Body of pancreas (tissue), 4 donors: ENCODE measurements around the gene LYRM1. TPM values are rescaled to one million over a fixed set of nuclear protein-coding genes. Genes with fewer than 3 reads are reported as not detected.

Source experiments
- ATAC-seq: fragments of 150-250 bp; one replicate; pipeline ENCODE4 v1.9.1; 2016
- DNase-seq, 4 donors: peaks; one replicate each; pipeline ENCODE4 v3.0.0-alpha.2; 2019
- H3K27ac ChIP-seq, 4 donors: fragments of 200-600 bp; sonication (generic); 1 replicate in 3 of 4; 2 replicates in 1 of 4; pipeline versions ENCODE4 v1.5.1 to v1.6.1; 2016 to 2019; ENCODE audit warnings: mild to moderate bottlenecking in 1 of 4, mixed read lengths in 1 of 4, moderate library complexity in 1 of 4
- H3K27me3 ChIP-seq, 2 donors: fragments of 200-600 bp; sonication (generic); one replicate each; pipeline ENCODE4 v1.6.0; 2016; ENCODE audit warnings: mild to moderate bottlenecking in 1 of 2
- H3K36me3 ChIP-seq, 2 donors: fragments of 200-600 bp; sonication (generic); replicated peaks in 1 of 2; 2 replicates each; pipeline ENCODE4 v1.5.1; 2016; ENCODE audit warnings: low read depth in 2 of 2; ENCODE audit not compliant: insufficient read depth in 1 of 2
- H3K4me1 ChIP-seq: fragments of 200-600 bp; sonication (generic); one replicate; pipeline ENCODE4 v1.6.0; 2016
- H3K4me3 ChIP-seq, 2 donors: fragments of 200-600 bp; sonication (generic); 1 replicate in 1 of 2; 2 replicates in 1 of 2; pipeline ENCODE4 v1.5.1; 2016 to 2019
- H3K9me3 ChIP-seq, 3 donors: fragments of 200-600 bp; sonication (generic); 1 replicate in 2 of 3; 2 replicates in 1 of 3; pipeline ENCODE4 v1.5.1; 2016
- POLR2A ChIP-seq, 3 donors: fragments of 450-650 bp; IDR thresholded peaks; one replicate each; pipeline ENCODE4 v1.6.1; 2016; ENCODE audit warnings: antibody characterized with exemption in 3 of 3, mild to moderate bottlenecking in 2 of 3
- WGBS, 2 donors: methylation state at CpG; one replicate each; pipeline ENCODE4 v1.1.5; 2017; 5-methylcytosine and 5-hydroxymethylcytosine counted together
- intact Hi-C: fragments of 100-400 bp; cut with DNase I; formaldehyde crosslinking; loops from one replicate; pipeline ENCODE4 v1.15.1; 2023
- total RNA-seq, 2 donors: library from RNA; depleted of rRNA; stranded (reverse); fragments of >200 nt; gene quantifications; one replicate each; pipeline ENCODE4 v1.1.0, GENCODE V29; 2016
- TF ChIP-seq, protein P1 (sequence below), 7 experiments: fragments of 450-650 bp in 4 of 7; fragments of 200-600 bp in 3 of 7; sonication (generic) in 3 of 7; IDR thresholded peaks; one replicate each; pipeline ENCODE4 v1.5.1; 2016 to 2019; ENCODE audit warnings: antibody characterized with exemption in 7 of 7

Gene LYRM1
- total RNA-seq, 2 donors from 2014 or later = 13.5 to 18.9 TPM

DNA sequence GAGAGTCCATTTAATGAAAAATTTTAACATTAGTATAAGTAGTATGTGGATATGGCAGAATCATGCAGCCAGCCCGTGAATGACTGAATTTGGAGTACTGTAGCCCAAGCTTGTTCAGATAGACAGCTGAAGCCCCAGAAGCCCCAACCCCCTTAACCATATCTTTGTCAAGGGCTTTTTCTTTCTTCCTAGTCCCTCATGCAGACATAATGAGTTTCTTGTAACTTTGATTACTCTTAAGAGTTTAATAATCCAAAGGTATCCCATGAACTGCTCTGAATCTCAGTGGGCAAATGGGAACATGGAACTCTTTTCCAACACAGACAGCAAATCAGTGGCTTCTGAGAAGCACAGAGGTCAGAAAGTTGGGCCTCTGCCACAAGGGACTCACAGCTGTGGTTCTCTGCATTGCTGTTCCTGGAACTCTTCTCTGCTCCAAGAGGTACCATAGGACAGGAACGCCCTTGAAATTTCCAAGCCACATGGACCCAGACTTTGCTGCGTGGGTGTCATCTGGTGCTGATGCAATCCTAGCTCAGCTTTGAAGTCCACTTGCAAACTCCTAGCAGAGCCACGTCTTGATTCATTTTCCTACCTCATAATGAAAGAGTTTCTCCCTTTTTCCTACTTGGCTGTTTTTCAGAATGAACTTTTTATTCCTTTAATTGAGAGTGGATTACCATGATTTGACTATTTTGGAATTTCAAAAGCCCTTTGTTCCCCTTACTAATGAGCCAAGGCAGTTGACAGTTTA is 18.1 kb downstream of the LYRM1 start:
- ATAC-seq = peak; percentile 38
- no peak for TF ChIP-seq POLR2A (IDR thresholded peaks at IDR 0.05)
- TF ChIP-seq, protein P1, sequence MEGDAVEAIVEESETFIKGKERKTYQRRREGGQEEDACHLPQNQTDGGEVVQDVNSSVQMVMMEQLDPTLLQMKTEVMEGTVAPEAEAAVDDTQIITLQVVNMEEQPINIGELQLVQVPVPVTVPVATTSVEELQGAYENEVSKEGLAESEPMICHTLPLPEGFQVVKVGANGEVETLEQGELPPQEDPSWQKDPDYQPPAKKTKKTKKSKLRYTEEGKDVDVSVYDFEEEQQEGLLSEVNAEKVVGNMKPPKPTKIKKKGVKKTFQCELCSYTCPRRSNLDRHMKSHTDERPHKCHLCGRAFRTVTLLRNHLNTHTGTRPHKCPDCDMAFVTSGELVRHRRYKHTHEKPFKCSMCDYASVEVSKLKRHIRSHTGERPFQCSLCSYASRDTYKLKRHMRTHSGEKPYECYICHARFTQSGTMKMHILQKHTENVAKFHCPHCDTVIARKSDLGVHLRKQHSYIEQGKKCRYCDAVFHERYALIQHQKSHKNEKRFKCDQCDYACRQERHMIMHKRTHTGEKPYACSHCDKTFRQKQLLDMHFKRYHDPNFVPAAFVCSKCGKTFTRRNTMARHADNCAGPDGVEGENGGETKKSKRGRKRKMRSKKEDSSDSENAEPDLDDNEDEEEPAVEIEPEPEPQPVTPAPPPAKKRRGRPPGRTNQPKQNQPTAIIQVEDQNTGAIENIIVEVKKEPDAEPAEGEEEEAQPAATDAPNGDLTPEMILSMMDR (IDR thresholded peaks at IDR 0.05) = no peak
- intact Hi-C loops = no loop called here
- H3K4me1 ChIP-seq = no peaks in the 10 kb centered on the region
- no peaks in the 10 kb centered on the region for H3K9me3 ChIP-seq
- H3K4me3 ChIP-seq = no peak overlapping the region
- DNase-seq = peak in 3 of 4 donors; percentile 40 to 52 (median 45)
- no peaks in the 10 kb centered on the region for H3K27me3 ChIP-seq
- H3K27ac ChIP-seq = no peak overlapping the region
- WGBS, 2 donors = 68 to 69% methylated on average over 4 of the region's 4 CpGs
- H3K36me3 ChIP-seq = no peaks in the 10 kb centered on the region

DNA sequence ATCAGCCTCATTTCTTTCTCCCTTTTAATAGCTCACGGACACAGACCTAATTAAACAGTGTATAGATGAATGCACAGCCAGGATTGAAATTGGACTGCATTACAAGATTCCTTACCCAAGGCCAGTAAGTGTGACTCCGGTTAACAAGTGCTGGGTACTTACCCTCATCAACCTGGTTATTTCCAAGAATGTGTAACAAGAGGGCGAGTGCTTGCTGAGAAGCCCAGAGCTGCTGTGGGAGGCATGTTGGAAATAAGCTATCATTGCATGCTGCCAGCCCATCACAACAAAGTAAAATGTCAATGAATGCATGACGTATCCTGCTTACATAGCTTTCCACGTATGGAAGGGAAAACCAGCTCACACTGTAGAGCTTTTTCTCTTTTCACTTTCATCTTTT is 19.5 kb downstream of the LYRM1 start:
- no peak overlapping the region for H3K27ac ChIP-seq
- ATAC-seq = no peak
- TF ChIP-seq, protein P1 (IDR thresholded peaks at IDR 0.05) = no peak
- H3K27me3 ChIP-seq = no peaks in the 10 kb centered on the region
- no peak for DNase-seq
- WGBS, 2 donors = 91 to 94% methylated on average over 5 of the region's 5 CpGs
- no peaks in the 10 kb centered on the region for H3K36me3 ChIP-seq
- no peaks in the 10 kb centered on the region for H3K4me1 ChIP-seq
- intact Hi-C loops = no loop called here
- no peak overlapping the region for H3K4me3 ChIP-seq
- no peaks in the 10 kb centered on the region for H3K9me3 ChIP-seq

DNA sequence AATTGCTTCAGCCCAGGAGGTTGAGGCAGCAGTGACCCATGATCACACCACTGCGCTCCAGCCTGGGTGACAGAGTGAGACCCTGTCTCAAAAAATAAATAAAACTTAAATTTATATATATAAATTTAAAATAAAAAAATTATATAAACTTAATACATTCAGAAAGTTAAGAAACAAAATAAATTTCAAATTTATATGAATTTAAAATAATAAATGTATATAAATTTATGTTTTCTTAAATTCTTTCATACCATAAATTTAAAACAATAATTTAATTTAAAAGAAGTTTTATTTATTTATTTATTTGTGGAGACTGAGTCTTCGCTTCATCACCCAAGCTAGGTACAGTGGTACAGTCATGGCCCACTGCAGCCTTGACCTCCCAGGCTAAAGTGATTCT is 20.2 kb downstream of the LYRM1 start:
- no peaks in the 10 kb centered on the region for H3K4me1 ChIP-seq
- no peak overlapping the region for H3K27ac ChIP-seq
- H3K36me3 ChIP-seq = peaks cover 0 to 2% of the 10 kb centered on the region in 2 donors
- no peak for ATAC-seq
- H3K27me3 ChIP-seq = no peaks in the 10 kb centered on the region
- intact Hi-C loops = no loop called here
- no peak for DNase-seq
- TF ChIP-seq, protein P1 (IDR thresholded peaks at IDR 0.05) = no peak
- TF ChIP-seq POLR2A (IDR thresholded peaks at IDR 0.05) = no peak
- H3K4me3 ChIP-seq = no peak overlapping the region
- no peaks in the 10 kb centered on the region for H3K9me3 ChIP-seq
- WGBS, 2 donors = 96 to 100% methylated on average over 2 of the region's 2 CpGs

DNA sequence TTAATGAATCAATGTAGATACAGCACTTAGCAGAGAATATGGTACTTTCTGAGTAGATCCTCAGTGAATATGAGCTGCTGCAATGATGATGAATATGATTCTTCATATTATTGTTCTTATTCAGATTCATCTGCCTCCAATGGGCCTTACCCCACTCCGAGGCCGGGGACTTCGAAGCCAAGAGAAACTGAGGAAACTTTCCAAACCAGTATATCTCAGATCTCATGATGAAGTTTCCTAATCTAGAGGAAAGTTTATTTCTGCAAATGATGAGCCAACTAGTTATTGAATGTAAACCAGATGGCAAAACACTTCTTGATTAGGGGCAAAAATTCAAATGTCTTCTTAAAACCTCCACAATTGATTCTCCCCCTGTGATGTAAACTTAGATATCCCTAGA is 23.3 kb downstream of the LYRM1 start:
- TF ChIP-seq, protein P1 (IDR thresholded peaks at IDR 0.05) = no peak
- no peak overlapping the region for H3K27ac ChIP-seq
- DNase-seq (no peak), ATAC-seq (no peak)
- H3K36me3 ChIP-seq = peaks cover 0 to 2% of the 10 kb centered on the region in 2 donors
- no peaks in the 10 kb centered on the region for H3K4me1 ChIP-seq
- no peaks in the 10 kb centered on the region for H3K9me3 ChIP-seq
- no peak overlapping the region for H3K4me3 ChIP-seq
- intact Hi-C loops = no loop called here
- 97% methylated on average over 3 of the region's 3 CpGs for WGBS, 2 donors
- H3K27me3 ChIP-seq = no peaks in the 10 kb centered on the region

DNA sequence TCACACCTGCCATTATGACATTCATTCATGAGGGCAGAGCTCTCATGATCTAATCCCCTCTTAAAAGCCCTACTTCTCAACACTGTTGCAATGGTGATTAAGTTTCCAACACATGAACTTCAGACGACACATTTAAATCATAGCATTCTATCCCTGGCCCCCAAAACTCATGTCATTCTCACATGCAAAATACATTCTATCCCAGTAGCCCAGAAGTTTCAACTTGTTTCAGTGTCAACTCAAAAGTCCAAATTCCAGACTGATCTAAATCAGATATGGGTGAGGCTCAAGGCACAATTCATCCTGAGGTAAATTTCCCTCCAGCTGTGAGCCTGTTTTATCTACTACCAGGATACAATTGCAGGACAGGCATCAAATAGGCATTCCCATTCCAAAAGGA is 25.2 kb downstream of the LYRM1 start:
- DNase-seq (no peak), ATAC-seq (no peak)
- Histone ChIP-seq H3K36me3 (peaks cover 0 to 2% of the 10 kb centered on the region in 2 donors), H3K9me3 (no peaks in the 10 kb centered on the region), H3K27me3 (no peaks in the 10 kb centered on the region), H3K4me3 (no peak overlapping the region), H3K27ac (no peak overlapping the region), H3K4me1 (no peaks in the 10 kb centered on the region)
- intact Hi-C loops = no loop called here
- TF ChIP-seq, protein P1 (IDR thresholded peaks at IDR 0.05) = no peak
- no peak for TF ChIP-seq POLR2A (IDR thresholded peaks at IDR 0.05)
- WGBS, 2 donors = 88 to 91% methylated on average over 1 of the region's 1 CpG
